ENCODE measurements around the gene TLL2.
A peak's percentile ranks its signal among the peaks of the same experiment; 100 is the strongest.

Gene TLL2

GRCh38 chr10:96478355-96478754, 35.4 kb downstream of the TLL2 start:
- H3K4me3 ChIP-seq (ENCODE audit: low read length) = no peak overlapping the region
- no peak for DNase-seq (ENCODE audit: low read depth, low spot score)

DNA sequence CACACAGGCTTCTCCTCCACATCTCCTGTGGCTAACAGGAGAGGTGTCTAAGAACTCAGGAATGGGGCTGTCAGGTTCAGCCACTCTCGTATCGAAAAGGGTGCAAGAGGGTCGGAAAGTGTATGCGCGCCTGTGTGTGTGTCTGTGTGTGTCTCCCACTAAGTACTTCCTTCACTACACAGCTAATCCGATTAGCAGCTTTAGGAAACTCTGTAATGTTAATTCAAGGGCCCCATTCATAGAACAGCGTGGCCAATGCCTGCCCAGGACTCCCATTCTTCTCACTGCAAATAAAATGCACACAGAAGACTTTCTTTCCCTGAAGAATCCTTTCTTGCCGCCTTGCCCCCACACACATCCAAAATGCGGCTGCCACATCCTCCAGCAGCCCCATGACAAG, 39.9 kb downstream of the TLL2 start:
- DNase-seq (ENCODE audit: low read depth, low spot score) = no peak
- no peak overlapping the region for H3K4me3 ChIP-seq (ENCODE audit: low read length)

- DNase-seq (ENCODE audit: low read depth, low spot score) = peak; percentile 32
- no peak overlapping the region for H3K4me3 ChIP-seq (ENCODE audit: low read length)
Observed at GRCh38 chr10:96470116-96470743, 43.5 kb downstream of the TLL2 start.

DNA sequence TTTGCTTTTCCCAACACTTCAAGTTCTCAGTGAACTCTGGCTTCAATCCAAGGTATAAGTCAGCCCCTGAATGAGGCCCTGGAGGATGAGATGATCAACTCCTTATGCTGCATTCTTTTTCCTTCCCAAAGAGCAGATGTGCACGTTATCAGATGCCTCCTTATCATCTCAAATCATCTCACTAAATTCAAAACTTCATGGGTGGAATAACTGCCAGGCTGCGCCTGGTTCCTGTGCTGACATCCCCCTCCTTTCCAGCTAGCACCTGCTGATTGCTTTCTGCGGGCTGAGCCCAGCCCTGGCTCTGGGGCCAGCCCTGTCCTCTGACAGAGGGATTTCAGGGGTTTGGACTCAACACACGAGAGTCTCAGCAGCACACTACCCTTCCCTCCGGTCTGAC, 44.9 kb downstream of the TLL2 start:
- peak; percentile 33 for DNase-seq (ENCODE audit: low read depth, low spot score)

DNA sequence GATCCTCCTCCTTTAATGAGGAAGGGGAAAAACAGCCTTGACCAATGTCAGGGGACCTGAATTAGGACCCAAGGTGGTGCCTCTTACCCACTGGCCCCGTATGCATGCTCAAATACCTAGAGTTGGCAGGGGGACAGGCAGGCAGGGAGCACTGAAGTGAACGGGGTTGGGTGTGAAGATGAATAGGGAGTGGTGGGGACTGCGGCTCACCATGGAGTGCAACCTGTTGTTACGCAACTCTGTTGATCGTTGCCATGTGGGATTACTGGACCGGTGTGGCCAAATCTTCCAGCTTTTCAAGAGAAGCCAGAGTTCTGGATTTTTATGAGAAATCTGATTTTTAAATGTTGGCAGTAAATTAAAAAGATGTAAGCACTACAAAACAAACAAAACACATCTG, 48.1 kb downstream of the TLL2 start:
- no peak overlapping the region for H3K4me3 ChIP-seq (ENCODE audit: low read length)
- no peak for DNase-seq (ENCODE audit: low read depth, low spot score)

More for the DNA sequence above, 44.9 kb downstream of the TLL2 start:
- no peak overlapping the region for H3K4me3 ChIP-seq (ENCODE audit: low read length)

DNA sequence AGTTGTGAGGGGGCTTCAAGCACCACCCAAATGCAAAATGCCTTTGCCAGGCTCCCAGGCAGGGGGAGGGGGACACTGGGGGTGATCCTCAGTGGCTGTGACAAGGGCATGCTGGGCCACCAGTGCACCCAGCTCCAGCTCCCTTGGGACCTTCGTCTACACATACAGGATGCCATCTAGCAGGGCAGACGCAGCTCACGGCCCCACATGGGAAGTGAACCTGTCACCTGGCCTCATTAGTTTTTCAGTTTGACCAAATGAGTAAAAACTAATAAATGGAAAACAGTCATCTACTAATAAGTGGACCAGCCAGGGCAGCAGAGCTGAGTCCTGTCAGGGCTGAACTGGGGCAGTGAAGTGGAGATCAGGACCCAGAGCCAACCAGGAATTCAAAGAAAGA, 50.2 kb downstream of the TLL2 start:
- no peak for DNase-seq (ENCODE audit: low read depth, low spot score)
- no peak overlapping the region for H3K4me3 ChIP-seq (ENCODE audit: low read length)

DNA sequence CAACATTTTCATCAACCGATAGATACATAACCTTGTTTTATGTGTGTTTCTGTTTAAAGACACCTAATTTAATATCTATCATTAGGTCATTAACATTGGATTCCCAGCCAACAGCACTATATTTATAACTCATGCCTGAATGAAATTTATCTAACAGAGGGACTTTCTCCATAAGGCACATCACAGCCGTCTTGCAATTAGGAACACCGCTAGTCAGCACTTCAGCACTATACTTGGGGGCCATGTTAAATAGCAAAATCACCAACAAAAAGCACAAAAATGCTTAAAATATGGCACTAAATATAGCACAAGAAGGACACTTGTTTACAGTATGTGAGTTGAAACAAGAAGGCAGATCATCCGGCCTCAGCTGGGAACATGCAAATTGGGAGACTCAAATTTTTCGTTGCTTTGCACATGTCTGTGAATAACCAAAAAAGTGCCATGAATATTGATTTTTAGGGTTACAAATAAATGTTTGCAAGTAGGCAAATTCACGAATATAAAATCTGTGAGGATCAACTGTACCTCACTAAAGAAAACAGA, 51.0 kb downstream of the TLL2 start:
- no peak for DNase-seq (ENCODE audit: low read depth, low spot score)
- no peak overlapping the region for H3K4me3 ChIP-seq (ENCODE audit: low read length)

- DNase-seq (ENCODE audit: low read depth, low spot score) = no peak
- H3K4me3 ChIP-seq (ENCODE audit: low read length) = no peak overlapping the region
Observed at GRCh38 chr10:96460316-96460715, 53.4 kb downstream of the TLL2 start.

DNA sequence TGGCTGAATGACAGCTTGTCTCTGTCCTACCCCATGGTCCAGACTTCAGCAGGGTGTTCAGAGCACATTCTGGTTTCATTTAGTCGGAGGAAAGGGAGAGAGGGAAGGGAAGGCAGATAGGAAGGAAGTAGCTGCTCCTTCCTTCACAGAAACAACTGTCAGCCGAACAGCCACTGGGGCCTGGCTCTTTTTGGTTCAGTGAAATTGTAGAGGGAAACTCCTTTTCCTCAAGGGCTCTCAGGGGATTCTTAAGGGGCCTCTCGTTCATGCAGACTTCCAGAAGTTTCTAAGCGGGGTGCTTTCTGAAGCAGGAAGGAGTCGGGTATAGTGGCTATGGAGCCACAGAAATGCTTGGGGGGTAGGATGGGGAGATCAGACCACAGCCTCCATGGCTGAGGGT, 56.4 kb downstream of the TLL2 start:
- no peak for DNase-seq (ENCODE audit: low read depth, low spot score)
- H3K4me3 ChIP-seq (ENCODE audit: low read length) = no peak overlapping the region

- no peak overlapping the region for H3K4me3 ChIP-seq (ENCODE audit: low read length)
- DNase-seq (ENCODE audit: low read depth, low spot score) = no peak
Observed at GRCh38 chr10:96456296-96456840, 57.4 kb downstream of the TLL2 start.

GRCh38 chr10:96453856-96454583, 59.7 kb downstream of the TLL2 start:
- DNase-seq (ENCODE audit: low read depth, low spot score) = no peak
- H3K4me3 ChIP-seq (ENCODE audit: low read length) = no peak overlapping the region

DNA sequence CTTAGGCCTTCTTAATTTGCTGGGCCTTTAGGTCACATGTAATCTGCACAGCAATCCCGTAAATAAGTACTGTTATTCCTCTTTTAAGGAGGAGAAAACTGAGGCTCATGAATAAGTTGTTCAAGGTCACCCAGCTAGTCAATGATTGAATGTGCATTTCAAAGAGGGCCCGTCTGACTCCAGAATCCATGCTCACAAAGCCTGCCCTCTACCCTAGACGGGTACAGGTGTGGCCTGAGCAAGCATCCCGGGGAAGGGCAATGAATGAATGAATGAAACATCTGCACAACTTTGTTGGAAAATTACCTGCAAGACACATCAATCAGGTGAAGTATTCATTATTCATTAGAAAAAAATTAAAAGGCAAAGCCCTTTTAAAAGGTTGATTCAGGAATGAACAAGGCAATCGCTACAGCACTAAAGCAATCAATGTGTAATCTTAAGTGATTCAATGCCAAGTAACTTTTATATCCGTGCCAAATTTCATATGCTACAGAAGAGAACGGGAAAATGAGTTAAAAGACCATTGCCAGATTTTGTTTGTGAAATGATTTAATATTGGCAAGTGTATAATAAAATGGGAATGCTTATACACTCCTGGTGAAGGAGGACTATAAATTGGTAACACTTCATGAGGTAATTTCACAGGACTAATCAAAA, 61.1 kb downstream of the TLL2 start:
- H3K4me3 ChIP-seq (ENCODE audit: low read length) = no peak overlapping the region
- no peak for DNase-seq (ENCODE audit: low read depth, low spot score)

DNA sequence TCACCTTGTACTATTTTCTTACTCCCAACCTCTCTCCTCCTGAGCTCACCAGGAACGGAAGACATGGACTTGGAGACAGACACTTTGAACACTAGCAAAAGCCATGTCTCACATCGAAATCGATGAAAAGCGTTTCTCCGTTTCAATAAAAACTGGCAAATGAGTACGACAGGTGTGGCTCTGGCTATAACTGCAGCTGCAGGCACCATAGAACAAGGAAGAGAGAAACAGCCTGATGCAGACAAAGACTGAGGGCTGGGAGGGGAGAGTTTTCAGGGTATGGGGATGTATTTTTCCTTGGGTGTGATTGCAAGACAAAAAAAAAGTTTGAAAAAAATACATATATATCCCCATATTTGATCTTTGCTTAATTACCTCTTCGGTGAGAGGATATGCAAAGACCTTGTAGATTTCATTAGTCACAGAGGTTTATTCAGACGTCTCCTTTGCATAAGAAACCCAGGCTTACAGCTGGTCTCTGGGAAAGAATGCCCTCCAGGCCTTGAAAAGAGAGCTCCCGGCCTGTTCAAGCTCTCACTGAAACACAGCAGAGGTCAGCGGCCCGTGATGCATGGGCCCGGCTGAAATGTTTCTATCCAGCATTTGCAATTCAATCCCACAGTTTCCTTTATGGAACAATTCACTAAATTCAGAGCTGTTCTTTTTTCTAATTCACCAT, 63.1 kb downstream of the TLL2 start:
- DNase-seq (ENCODE audit: low read depth, low spot score) = no peak
- no peak overlapping the region for H3K4me3 ChIP-seq (ENCODE audit: low read length)

GRCh38 chr10:96448558-96448957, 65.2 kb downstream of the TLL2 start:
- H3K4me3 ChIP-seq (ENCODE audit: low read length) = no peak overlapping the region
- DNase-seq (ENCODE audit: low read depth, low spot score) = no peak

GRCh38 chr10:96448021-96448457, 65.7 kb downstream of the TLL2 start:
- H3K4me3 ChIP-seq (ENCODE audit: low read length) = no peak overlapping the region
- DNase-seq (ENCODE audit: low read depth, low spot score) = no peak

GRCh38 chr10:96446966-96447596, 66.6 kb downstream of the TLL2 start:
- no peak overlapping the region for H3K4me3 ChIP-seq (ENCODE audit: low read length)
- no peak for DNase-seq (ENCODE audit: low read depth, low spot score)

- DNase-seq (ENCODE audit: low read depth, low spot score) = no peak
- H3K4me3 ChIP-seq (ENCODE audit: low read length) = no peak overlapping the region
Observed at GRCh38 chr10:96441987-96442643, 71.6 kb downstream of the TLL2 start.

DNA sequence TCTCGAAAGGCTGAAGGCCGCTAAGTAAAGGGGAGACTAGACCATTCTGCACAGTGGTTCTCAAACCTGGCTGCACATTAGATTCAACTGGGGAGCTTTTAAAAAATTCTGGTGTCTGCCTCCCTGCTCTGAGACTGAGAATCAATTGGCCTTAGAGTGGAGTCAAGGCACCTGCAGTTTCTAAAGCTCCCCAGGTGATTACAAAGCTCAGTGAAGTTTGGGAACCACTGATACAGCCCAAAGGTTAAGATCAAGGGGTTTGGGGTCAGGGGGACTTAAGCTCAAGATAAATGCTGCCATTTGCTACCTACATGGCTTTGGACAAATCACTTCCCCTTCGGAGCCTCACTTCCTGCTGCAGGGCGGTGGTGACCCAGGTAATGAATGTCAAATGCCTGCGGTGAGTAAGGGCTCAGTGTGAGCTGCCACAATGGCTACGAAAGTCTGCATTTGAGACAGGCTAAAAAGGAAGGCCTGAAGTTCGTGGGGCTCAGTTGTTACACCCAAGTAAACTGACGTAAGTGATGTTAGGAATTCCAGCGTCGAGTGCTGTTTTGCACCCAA, 72.3 kb downstream of the TLL2 start:
- no peak for DNase-seq (ENCODE audit: low read depth, low spot score)
- no peak overlapping the region for H3K4me3 ChIP-seq (ENCODE audit: low read length)

All from Jurkat, Clone E6-1 (cell line).